A549 treated with AZD2906 at 1 μM for 4 hours (cell line): ENCODE data around the gene RUSF1. TPM values are rescaled to one million over a fixed set of nuclear protein-coding genes. Genes with fewer than 3 reads are reported as not detected.

Experiments used
- total RNA-seq: library from RNA; stranded (reverse); fragments of 200-300 nt; extraction: Qiagen RNA extraction; gene quantifications from 5 replicates; pipeline ENCODE4 v1.2.3, GENCODE V29; 2022

The RUSF1 gene
- total RNA-seq, result 40.9 to 54.5 TPM (median 51.2 TPM) in 5 replicates

GRCh38 chr16:31507929-31508705, at the start of gene RUSF1:
TSS of gene RUSF1 (minus strand) at chr16:31508391. CDS start at chr16:31508373, 18 bp downstream.

DNA sequence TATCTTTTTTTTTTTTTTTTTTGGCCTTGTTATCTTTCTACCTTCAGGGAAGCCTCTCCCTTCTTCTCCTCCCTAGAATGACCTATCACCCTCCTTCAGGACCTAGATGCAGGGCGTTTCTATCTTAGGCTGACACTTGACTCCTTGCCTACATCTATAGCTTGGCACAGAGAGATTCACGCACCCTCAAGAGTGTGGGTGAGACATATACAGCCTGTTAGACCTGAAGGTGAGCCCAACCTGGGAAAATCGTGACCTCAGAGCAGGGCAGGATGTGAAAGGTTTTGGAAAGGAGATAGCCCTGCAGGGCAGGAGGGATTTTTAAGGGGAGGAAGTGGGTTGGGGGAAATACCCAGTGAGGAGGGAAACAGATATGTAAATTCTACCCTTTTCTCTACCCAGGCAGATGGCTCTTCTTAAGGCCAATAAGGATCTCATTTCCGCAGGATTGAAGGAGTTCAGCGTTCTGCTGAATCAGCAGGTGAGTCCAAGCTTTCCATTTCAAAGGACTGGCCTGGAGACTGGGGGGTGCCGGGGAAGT, 19.6 kb upstream of the RUSF1 start, which contains the start of gene AHSP:
TSS of gene AHSP (plus strand) at position 167 of the 541 bp plus-strand sequence. CDS start at position 407, 240 bp downstream.

DNA sequence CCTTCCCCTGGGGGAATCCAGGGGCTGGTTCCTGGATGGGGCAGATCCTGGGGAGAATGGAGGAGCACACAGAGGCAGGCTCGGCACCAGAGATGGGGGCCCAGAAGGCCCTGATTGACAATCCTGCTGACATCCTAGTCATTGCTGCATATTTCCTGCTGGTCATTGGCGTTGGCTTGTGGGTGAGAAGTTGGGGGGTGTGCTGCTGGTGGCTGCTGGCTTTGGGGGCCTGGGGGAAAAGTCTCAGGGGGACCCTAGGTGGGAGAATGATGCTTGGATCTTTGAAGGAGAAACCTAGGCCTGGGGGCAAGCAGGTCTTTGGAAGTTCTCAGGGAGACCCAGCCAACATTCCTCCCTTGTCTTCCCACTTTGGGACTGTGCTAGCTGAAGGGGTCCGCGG, 25.1 kb downstream of the RUSF1 start, which contains the start of gene SLC5A2:
TSS of gene SLC5A2 (plus strand) at position 43 of the 400 bp plus-strand sequence. CDS start at position 57, 14 bp downstream.

GRCh38 chr16:31471875-31472708, 36.1 kb downstream of the RUSF1 start, which contains the start of gene TGFB1I1:
TSS of gene TGFB1I1 (plus strand) at chr16:31472152. CDS start at chr16:31472189, 37 bp downstream.

GRCh38 chr16:31458844-31459686, 49.1 kb downstream of the RUSF1 start, which contains the start of gene ARMC5:
TSS of gene ARMC5 (plus strand) at chr16:31459501. CDS start at chr16:31459525, 24 bp downstream.

Other genes with a start within 250 kb of the RUSF1 start
- 1.1 to 1.6 TPM (median 1.3 TPM) in 5 replicates for gene ITGAM, start 248.4 kb downstream of the RUSF1 start, total RNA-seq
- gene ITGAX, start 153.2 kb downstream of the RUSF1 start, total RNA-seq, result 0.86 to 1.4 TPM (median 1.1 TPM) in 5 replicates
- gene ITGAD, start 115.1 kb downstream of the RUSF1 start, total RNA-seq, result 0.03 TPM in 1 of 5 replicates, not detected in the others
- gene COX6A2, start 80.0 kb downstream of the RUSF1 start, total RNA-seq, result not detected in 5 replicates
- 0.07 to 0.18 TPM (median 0.10 TPM) in 5 replicates for gene ZNF843, start 65.6 kb downstream of the RUSF1 start, total RNA-seq
- gene ARMC5, start 48.9 kb downstream of the RUSF1 start, total RNA-seq, result 6.0 to 13.7 TPM (median 10.9 TPM) in 5 replicates
- gene TGFB1I1, start 36.2 kb downstream of the RUSF1 start, total RNA-seq, result 43.2 to 75.3 TPM (median 53.7 TPM) in 5 replicates
- 0.20 to 0.40 TPM (median 0.23 TPM) in 5 replicates for gene SLC5A2, start 25.3 kb downstream of the RUSF1 start, total RNA-seq
- not detected in 5 replicates for gene AHSP, start 19.5 kb upstream of the RUSF1 start, total RNA-seq